ENCODE results near the gene PIK3CB.

The PIK3CB gene

DNA sequence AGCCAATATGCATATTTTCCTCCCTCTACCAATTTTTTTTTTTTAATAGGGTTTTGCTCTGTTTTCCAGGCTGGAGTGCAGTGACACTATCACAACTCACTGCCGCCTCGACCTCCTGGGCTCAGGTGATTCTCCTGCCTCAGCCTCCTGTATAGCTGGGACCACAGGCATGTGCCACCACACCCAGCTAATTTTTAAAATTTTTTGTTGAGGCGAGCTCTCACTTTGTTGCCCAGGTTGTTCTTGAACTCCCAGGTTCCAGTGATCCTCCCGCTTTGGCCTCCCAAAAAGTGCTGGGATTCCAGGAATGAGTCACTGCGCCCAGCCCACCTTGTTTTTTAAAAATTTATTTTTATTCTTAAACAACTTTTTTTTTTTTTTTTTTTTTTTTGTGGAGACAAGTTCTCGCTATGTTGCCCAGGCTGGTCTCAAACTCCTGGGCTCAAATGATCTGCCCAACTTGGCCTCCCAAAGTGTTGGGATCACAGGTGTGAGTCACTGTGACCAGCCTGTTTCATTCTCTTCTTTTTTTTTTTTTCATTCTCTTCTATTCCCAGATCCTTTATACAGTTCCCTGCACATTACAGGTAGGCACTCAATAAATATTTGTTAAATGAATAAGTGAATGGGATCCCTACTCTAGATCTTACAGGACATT, 40.5 kb upstream of the PIK3CB start:
- H3K36me3 Mint-ChIP-seq (ENCODE audit: low read depth) = no peaks in the 10 kb centered on the region

DNA sequence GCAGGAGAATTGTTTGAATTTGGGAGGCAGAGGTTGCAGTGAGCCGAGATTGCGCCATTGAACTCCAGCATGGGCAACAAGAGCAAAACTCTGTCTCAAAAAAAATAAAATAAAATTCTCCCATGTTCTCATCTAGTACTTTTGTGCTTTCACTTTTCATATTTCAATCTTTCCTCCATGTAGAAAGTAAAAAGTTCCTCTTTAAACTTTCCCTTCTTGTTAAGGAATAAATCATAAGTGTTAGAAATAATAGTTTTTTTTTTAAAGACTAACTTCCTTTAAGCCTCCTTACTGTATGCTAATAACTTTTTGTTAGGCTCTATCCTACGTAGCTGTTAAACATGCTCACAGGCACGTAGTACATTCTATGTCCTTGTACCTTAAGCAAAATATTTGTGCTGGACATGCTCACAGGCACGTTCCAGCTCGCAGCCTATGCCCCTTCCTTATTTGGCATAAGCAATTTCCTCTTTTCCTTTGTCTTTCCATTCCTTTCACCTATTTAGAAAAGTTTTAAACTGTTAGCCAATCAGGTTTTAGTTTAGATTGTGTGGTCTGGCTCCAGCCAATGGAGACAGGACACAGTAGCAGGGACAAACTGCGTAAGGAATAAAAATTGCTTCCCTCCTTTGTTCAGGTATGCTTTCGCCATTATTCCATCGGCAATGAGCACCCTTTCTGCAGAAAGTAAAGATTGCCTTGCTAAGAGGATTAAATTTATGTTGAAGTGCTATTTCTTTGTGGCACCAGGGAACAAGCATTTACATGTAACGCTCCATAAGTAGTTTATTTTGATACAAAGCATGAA, 38.9 kb upstream of the PIK3CB start:
- Mint-ChIP-seq H3K27ac (no peak overlapping the region), H3K4me1 (no peaks in the 10 kb centered on the region), H3K36me3 (ENCODE audit: low read depth) (no peaks in the 10 kb centered on the region), H3K4me3 (no peak overlapping the region), H3K9me3 (peaks cover 7% of the 10 kb centered on the region), H3K27me3 (ENCODE audit: low read depth) (no peaks in the 10 kb centered on the region)
- TF ChIP-seq, protein P1, sequence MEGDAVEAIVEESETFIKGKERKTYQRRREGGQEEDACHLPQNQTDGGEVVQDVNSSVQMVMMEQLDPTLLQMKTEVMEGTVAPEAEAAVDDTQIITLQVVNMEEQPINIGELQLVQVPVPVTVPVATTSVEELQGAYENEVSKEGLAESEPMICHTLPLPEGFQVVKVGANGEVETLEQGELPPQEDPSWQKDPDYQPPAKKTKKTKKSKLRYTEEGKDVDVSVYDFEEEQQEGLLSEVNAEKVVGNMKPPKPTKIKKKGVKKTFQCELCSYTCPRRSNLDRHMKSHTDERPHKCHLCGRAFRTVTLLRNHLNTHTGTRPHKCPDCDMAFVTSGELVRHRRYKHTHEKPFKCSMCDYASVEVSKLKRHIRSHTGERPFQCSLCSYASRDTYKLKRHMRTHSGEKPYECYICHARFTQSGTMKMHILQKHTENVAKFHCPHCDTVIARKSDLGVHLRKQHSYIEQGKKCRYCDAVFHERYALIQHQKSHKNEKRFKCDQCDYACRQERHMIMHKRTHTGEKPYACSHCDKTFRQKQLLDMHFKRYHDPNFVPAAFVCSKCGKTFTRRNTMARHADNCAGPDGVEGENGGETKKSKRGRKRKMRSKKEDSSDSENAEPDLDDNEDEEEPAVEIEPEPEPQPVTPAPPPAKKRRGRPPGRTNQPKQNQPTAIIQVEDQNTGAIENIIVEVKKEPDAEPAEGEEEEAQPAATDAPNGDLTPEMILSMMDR (IDR thresholded peaks at IDR 0.05; ENCODE audit: unreplicated experiment in 3 of 3) = no peak

More for the DNA sequence above, 40.5 kb upstream of the PIK3CB start:
- Mint-ChIP-seq H3K4me1 (no peaks in the 10 kb centered on the region), H3K4me3 (no peak overlapping the region), H3K9me3 (peaks cover 7% of the 10 kb centered on the region), H3K27ac (no peak overlapping the region), H3K27me3 (ENCODE audit: low read depth) (no peaks in the 10 kb centered on the region)
- TF ChIP-seq, protein P1 (IDR thresholded peaks at IDR 0.05; ENCODE audit: unreplicated experiment in 3 of 3) = no peak

DNA sequence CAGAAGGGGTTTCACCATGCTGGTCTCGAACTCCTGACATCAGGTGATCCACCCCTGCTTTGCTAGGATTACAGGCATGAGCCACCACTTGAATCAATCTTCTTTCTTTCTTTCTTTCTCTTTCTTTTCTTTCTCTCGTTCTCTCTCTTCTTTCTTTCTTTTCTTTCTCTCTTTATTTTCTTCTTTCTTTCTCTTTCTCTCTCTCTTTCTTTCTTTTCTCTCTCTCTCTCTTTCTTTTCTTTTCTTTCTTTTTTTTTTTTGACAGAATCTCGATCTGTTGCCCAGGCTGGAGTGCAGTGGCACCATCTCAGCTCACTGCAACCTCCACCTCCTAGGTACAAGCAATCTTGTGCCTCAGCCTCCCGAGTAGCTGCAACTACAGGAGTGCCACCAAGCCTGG, 37.9 kb upstream of the PIK3CB start:
- no peak overlapping the region for H3K4me3 Mint-ChIP-seq
- H3K27me3 Mint-ChIP-seq (ENCODE audit: low read depth) = no peaks in the 10 kb centered on the region
- TF ChIP-seq, protein P1 (IDR thresholded peaks at IDR 0.05; ENCODE audit: unreplicated experiment in 3 of 3) = no peak
- H3K27ac Mint-ChIP-seq = no peak overlapping the region
- H3K4me1 Mint-ChIP-seq = no peaks in the 10 kb centered on the region
- H3K36me3 Mint-ChIP-seq (ENCODE audit: low read depth) = no peaks in the 10 kb centered on the region
- H3K9me3 Mint-ChIP-seq = peaks cover 7% of the 10 kb centered on the region

DNA sequence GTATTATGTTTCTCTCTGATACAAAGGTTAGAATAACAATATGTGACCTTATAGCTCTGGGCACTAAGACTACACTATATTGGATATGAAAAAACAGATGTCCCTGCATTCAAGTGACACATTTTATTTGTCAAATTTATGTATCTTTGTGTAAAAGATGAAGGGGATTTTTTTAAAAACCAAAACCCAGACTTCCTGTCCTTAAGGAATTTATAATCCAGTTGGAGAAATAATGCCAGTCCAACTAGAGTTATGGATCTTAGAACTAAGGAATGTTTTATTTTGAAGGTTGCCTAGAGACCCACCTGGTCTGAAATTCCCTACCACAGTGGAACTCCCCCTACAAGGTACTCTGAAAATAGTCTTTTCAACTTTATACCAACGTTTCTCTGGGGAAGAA, 33.3 kb upstream of the PIK3CB start:
- TF ChIP-seq, protein P1 (IDR thresholded peaks at IDR 0.05; ENCODE audit: unreplicated experiment in 3 of 3) = no peak
- H3K36me3 Mint-ChIP-seq (ENCODE audit: low read depth) = no peaks in the 10 kb centered on the region
- peaks cover 4% of the 10 kb centered on the region for H3K27me3 Mint-ChIP-seq (ENCODE audit: low read depth)
- H3K9me3 Mint-ChIP-seq = no peaks in the 10 kb centered on the region
- no peak overlapping the region for H3K4me3 Mint-ChIP-seq
- H3K4me1 Mint-ChIP-seq = no peaks in the 10 kb centered on the region
- H3K27ac Mint-ChIP-seq = no peak overlapping the region

DNA sequence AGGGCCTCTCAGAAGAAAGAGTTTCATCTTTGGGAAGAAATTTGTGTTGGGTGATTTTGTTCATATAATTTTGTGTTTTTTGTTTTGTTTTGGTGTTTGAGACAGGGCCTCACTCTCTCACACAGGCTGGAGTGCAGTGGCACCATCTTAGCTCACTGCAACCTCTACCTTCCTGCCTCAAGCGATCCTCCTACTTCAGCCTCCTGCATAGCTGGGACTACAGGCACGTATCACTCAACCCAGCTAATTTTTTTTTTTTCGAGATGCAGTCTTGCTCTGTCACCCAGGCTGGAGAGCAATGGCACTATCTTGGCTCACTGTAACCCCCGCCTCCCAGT, 29.0 kb upstream of the PIK3CB start:
- Mint-ChIP-seq H3K4me1 (peaks cover 8% of the 10 kb centered on the region), H3K4me3 (no peak overlapping the region), H3K27me3 (ENCODE audit: low read depth) (peaks cover 4% of the 10 kb centered on the region), H3K9me3 (no peaks in the 10 kb centered on the region), H3K36me3 (ENCODE audit: low read depth) (no peaks in the 10 kb centered on the region), H3K27ac (peak overlapping the region; percentile 71 to 91 (median 89))
- TF ChIP-seq, protein P1 (IDR thresholded peaks at IDR 0.05; ENCODE audit: unreplicated experiment in 3 of 3) = no peak

Measured in nephron (organoid).